Gastrocnemius medialis (tissue), 4 donors: ENCODE data around the gene KCNH3.

Experiments used
- POLR2A ChIP-seq, 2 donors: fragments of 450-650 bp; IDR thresholded peaks; one replicate each; pipeline ENCODE4 v1.6.1; 2017; ENCODE audit warnings: antibody characterized with exemption in 2 of 2, mild to moderate bottlenecking in 2 of 2, moderate library complexity in 2 of 2
- TF ChIP-seq, protein P1 (sequence below), 5 experiments: fragments of 450-650 bp in 3 of 5; fragments of 200-600 bp in 2 of 5; sonication (generic) in 2 of 5; IDR thresholded peaks in 4 of 5; conservative IDR thresholded peaks in 1 of 5; 1 replicate in 4 of 5; 2 replicates in 1 of 5; pipeline ENCODE4 v1.5.1; 2016 to 2019; ENCODE audit warnings: antibody characterized with exemption in 5 of 5, mild to moderate bottlenecking in 3 of 5, moderate library complexity in 3 of 5

DNA sequence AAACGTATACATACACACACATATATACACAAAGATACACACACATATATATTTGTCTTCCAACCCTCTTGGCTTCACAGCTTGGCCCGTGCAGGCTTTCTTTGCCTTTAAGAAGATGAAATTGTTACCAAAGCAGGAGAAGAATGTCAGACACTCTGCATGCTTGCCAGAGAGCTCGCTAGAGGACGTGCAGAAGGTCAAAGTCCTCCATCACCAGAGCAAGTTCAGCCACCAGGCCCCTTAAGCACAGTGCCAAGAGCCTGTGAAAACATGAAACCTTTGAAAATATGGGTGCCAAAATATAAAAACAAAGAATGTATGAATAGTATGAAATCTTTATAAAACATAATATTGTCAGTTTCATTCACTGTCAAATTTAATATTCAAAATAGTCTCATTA is 44.0 kb downstream of the KCNH3 start:
- no peak for TF ChIP-seq POLR2A (IDR thresholded peaks at IDR 0.05)
- TF ChIP-seq, protein P1, sequence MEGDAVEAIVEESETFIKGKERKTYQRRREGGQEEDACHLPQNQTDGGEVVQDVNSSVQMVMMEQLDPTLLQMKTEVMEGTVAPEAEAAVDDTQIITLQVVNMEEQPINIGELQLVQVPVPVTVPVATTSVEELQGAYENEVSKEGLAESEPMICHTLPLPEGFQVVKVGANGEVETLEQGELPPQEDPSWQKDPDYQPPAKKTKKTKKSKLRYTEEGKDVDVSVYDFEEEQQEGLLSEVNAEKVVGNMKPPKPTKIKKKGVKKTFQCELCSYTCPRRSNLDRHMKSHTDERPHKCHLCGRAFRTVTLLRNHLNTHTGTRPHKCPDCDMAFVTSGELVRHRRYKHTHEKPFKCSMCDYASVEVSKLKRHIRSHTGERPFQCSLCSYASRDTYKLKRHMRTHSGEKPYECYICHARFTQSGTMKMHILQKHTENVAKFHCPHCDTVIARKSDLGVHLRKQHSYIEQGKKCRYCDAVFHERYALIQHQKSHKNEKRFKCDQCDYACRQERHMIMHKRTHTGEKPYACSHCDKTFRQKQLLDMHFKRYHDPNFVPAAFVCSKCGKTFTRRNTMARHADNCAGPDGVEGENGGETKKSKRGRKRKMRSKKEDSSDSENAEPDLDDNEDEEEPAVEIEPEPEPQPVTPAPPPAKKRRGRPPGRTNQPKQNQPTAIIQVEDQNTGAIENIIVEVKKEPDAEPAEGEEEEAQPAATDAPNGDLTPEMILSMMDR (IDR thresholded peaks at IDR 0.05 in 4 of 5, conservative IDR thresholded peaks at IDR 0.05 in 1 of 5) = no peak
